ENCODE results near the gene FHOD3.
"Not testable (repeated sequence)": the region's sequence is repeated elsewhere in the genome, so short reads cannot be mapped to it uniquely, and the experiment has no call there.

FHOD3 gene

DNA sequence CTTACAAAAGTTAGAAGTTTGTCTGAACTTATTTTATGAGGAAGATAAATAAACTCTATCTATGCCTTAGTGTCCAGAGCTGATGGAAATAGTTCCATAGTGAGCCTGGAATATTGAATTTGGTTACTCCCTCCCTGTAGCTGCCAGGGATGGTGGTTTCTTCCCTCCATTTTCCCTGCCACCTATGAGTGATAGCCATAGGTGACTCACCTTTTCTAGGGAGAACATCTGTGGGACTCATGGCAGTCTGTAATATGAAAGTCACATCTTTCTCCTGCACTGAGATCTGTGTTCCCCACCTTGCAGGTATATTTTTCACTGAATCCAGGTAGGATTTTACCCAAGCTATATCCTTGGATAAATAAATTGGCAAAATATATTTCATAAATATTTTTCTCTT, 382.5 kb downstream of the FHOD3 start:
- no peak for DNase-seq

DNA sequence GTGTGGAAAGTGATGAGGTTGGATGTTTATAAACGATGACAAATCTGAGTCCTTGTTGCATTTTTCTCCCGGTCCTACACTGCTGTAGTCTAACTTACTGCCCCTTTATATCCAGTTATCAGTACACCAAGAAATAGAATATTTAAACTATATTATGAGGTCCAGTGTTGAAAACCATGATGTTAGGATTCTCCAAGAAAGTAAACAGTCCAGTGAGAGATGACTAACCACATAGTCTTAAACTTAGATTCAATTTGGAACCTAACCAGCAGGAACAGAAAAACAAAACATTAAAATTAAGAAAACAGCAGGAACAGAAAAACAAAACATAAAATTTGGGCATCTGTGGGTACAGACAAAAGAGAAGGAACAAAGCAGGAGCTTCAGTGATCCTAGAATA, 388.1 kb downstream of the FHOD3 start:
- DNase-seq, result no peak

DNA sequence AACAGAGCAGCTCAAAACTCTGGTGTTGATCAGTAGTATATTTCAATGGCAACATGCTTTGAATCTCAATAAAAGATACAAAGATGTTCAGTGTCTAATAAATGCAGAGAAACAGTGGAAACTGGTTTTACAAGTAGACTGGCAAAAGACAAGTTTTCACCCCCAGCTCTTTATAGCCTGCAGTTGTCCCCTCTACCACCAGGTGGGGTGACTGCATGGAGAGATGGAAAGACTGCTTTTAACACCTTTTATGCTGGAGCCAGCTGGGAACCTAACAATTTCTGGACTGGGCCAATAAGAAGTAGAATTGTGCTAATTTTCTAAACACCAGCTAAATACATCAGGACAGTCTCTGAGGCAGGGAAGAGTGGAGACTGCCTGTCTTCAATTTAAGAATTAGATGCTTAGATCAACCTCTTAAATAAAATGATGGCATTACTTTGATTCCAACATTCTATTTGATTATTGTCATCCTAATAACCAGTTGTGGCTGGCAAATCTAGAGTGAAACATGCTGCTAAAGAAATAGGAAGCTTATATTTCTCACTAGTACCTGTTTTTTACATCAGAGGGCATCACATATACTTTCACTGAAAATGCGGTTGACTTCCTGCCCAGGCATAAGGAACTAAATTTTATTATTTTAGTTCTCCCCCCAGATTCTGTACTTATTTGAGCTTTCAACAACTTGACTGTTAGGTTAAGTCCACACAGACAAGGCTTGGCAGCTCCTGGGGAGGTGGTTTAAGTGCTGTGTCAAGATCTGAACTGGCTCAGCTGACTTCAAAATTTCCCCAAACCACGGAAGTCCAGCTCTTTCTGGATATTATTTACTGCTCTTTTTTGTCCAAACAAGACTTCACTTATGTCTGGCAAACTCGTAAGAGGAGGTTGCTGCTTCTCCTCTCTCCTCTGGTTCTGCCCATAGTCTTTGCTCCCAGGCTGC, 390.8 kb downstream of the FHOD3 start:
- DNase-seq, result peak; percentile 74

DNA sequence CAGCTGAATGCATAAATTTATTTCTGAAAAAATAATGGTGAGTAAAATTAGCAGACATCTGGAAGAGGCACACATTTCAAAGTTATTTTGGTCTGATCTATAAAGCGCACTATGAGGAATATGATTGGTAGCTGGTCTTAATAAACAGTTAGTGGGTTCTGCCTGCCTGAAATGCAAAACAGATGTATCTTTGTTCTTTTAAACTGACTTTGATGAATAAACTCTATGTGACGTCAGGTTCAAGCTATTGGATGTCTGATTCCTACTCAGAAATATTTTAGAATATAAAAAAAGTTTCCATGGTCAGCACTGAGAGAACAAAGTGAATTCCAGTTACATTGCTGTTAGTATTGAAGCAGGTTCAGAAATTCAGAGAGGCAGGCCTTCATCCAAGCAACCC, 394.9 kb downstream of the FHOD3 start:
- DNase-seq, result no peak

DNA sequence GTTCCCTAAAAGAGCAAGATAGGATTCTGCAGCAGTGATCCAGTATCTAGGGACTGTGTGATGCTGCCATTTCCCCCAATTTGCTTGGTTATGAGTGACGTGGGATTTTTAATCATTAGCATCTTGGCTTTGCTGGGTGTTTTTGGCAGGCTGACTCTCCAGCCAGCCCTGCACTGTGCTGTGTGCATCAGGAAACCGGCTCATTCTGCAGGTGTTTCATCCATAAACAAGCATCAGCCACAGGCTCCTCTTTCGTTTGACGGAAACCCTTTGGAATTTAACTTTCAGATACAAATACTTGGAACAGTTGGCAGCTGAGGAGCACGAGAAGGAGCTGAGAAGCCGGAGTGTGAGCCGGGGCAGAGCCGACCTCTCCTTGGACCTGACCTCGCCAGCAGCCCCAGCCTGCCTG, 395.4 kb downstream of the FHOD3 start:
- no peak for DNase-seq

DNA sequence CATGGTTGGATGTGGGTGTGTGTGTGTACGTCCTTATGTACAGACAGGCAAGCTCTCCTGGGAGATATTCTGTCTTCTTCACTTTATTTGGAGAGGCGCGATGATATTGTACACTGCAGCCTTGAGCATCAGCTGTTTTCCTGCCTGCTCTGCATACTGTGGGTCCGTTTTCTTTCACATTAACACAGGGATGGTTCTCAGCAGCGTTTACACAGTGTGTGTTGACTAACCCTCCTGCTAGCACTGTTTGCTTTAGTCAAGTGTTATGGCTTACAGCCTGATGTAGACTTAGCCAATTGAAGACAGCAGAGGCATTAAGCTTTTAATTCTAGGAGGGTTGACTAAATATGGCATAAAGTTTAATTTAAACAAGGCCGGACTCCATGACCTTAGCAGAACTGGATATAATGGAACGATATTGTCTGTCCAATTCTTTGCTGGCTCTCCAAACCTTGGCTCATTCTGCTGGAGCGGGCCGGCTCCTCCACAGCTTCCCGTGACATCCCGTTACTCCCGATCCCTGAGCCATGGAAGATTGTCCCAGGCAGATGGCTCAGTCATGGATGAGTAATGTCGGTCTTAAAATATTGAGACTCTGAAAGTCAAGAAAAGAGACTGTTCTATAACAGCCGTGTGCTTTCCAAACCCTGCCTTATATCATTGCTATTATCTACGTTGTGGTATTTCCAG, 396.6 kb downstream of the FHOD3 start:
- DNase-seq, result no peak

DNA sequence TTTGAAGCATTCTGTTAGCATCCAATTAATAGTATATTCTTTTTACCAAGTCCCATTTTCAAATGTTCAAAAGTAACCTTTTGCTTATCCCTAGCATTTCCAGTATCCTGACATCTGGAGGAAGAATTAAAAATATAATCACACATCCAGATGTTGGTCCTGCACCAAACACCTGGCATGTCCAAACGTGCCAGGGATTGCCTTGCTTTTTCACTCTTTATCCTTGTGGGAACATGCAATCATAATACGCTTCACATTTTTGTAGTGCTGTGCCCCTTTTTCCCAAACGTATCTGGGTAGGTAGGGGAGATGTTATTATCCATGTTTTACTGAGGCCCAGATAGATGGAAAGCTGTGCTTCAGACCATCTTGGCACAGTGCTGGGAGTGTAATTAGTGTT, 398.3 kb downstream of the FHOD3 start:
- no peak for DNase-seq

DNA sequence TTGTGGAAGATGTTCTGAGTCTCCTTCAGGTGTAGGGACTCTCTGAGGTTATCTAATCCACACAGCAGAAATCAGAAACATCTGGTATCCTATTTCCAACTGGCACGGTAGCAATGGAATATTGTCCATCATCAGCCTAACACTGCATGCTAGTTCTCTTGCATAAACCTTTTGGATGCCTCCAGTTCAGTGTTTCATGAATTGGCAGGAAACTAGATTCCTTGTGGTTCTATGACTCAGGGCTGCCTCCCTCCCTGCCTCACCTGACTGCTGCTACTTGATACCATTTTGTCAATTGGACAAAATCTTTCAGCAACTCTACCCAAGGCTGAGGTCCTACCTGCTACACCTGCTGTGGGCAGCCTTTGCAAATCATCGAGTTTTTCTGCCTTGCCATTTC, 400.4 kb downstream of the FHOD3 start:
- no peak for DNase-seq

DNA sequence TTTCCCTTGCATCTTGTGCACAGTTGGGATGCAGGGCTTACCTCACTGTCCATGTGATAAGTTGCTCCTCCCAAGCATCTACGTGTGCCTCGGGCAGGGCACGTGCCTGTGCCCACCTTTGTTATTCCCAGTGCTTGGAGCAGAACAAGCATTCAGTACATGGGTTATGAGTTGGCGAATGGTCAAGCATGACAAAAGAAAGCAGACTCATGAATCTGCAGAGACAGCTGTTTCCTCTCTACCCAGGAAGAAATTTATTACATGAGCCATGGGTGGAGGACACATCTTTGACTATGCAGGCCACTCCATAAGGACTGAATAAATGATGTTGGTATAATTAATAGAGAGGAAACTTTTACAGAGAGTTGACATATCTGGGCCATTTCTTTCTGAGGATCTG, 403.4 kb downstream of the FHOD3 start:
- DNase-seq, result no peak

DNA sequence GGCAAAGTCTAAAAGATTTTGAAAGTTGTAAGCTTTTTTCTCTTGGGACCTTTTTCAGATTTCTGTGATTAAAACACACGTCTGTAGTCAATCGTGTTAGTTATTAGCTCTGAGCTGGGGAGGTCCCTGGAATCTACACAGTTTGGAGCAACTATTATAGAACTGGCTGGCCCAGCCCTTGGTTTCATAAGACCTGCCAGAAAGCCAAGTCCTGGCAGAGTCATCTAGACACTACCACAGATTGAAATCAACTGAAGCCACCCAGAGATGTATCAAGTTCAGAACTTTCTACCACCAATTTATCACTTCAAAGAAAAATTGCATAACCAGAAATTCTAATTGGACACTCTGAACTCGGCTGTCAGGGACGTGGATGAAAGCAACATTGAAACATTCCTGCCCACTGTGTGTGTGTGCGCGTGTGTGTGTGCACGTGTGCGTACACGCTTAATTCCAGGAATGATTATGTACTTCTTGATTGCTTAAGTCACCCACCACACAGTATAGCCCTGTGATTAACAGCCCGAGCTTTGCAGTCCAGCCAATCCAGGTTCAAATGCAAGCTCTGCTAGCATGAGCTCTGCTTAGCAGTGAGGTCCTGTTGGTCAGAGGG, 405.0 kb downstream of the FHOD3 start:
- no peak for DNase-seq

DNA sequence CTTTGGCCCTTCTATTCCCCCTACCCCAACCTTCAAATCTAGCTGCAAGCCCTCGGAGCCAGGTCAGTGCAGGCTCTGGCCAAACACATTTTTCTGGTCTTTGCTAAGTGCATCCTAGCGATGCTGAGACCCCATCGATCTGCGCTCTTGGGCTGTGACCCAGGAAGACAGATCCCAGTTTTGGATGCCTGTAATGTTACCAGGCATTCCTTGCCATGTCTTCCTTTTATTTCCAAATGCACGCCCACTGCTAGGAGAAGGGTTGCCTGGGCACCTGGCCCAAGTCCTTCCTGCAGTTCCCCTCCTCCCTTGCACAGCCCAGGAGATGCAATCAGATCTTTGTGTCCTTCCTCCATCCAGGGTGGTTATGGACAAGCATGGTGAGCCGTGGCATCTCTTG, 406.6 kb downstream of the FHOD3 start:
- no peak for DNase-seq

DNA sequence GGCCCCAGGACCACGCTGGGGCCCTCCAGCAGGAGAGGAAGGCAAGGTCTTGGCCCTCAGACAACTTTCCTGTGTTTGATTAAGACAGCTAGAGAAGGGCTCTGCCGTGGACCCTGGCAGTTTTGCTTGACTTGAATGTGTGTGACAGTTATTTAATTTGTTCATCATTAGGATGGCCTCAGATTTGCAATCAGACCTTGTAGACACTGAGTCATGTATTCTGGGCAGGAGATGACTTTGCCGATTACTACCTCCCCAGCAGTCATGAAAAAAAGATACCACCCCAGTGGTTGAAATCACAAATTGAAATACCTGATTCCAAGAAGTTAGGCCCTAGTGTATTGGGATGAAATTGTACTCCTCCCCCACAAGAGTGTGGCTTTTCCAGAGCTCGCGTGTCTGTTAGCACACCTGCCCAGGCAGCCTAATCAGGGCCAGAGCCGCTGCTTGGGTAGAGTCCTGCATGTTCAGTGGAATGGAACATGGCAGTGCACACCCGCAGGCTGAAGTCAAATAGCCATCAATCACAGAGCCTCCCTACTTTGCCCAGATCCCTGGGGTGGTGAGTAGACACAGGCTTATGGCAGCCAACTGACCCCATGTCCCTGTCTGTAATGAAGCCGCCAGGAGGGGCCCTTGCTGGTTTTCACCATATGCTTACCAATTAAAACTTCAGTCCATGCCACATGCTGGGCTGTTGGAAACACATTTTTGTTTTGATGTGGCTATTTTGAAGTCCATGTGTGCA, 408.8 kb downstream of the FHOD3 start:
- no peak for DNase-seq

DNA sequence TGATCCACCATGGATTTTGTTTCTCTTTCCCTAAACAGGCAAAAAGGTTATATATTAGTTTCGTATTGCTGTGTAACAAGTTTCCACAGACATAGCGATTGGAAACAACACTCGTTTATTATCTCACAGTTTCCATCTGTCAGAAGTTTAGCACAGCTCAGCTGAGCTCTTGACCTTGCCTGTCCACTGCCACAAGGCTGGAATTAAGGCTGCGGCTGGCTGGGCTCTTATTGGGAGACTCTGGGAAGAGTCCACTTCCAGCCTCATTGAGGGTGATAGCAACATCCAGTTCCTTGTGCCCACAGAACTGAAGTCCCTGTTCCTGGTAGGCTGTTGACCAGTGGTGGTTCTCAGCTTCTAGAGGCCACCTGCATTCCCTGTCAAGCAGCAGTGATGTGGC, 410.9 kb downstream of the FHOD3 start:
- DNase-seq, result no peak

DNA sequence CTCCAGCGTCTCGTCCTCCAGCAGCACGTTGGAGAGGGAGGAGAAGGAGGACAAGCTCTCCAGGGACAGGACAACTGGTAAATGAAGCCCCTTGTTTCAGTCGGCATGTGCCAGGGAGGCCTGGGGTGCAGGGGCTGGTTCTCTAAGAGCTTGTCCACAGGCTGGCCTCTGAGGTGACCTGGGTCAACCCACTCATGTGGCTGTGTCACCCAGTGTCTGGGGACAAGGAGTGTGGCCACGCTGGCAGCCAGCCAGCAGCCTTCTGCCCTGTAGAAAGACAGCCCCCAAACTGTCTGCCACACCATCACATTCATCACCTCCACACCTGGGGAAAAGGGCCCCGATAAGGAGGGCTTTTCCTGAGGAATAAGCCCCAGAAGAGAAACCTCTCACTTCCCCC, 411.8 kb downstream of the FHOD3 start:
- no peak for DNase-seq

DNA sequence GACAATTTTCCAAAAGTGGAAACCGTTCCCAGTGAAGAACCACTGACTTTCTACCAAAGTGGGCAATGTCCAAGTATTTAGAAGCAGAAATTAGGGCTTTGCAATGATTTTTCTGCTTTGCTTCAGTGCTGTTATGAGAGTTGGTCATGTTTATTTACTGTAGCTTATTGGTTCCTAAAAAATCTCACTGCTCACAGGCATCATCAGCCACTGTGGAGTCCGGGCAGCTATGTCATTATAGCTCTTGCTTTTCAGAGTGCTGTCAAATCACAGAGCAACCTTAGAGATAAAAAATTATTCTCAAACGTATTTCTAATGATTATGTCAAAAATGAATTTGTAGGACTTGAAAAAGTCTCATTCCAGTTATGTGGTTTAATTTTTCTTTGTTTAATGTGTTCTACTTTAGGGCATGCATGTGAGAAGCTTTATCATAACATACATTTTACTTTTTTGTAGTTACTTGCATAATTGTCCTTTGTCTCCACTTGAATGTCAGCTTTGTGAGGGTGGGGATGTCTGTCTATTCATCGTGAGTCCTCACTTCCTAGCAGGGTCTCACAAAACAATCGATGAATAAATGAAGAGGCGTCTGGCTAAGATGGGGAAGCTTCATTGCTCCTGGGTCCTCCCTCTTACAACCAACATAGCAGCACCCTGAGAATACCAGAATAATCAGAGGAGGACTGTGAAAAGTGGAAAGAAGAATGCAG, 413.7 kb downstream of the FHOD3 start:
- DNase-seq, result no peak

DNA sequence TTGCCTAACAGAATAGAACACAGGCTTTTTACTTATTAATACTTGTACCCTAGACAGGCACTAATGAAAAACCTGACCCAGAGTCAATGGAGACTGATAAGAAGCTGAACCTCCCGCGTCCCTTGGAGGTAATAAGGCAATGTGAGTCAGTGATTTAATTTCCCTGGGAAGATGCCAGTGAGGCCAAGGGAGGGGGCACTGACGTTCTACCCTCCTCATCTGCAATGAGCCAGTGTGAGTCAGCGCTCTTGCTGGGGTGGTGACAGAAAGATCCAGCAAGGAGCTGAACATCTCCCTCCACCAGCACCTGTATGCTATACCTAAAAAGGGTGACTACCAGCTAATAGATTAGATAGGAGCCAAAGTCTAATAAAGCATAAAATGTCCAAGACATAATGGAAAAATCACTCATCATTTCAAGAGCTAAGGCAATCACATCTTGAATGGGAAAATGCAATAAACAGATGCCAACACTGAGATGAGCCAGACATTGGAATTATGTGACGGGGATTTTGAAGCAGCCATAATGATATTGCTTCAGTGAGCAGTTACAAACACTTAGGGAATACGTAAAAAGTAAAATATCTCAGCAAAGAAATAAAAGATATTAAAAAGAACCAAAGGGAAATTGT, 414.4 kb downstream of the FHOD3 start:
- DNase-seq, result no peak

DNA sequence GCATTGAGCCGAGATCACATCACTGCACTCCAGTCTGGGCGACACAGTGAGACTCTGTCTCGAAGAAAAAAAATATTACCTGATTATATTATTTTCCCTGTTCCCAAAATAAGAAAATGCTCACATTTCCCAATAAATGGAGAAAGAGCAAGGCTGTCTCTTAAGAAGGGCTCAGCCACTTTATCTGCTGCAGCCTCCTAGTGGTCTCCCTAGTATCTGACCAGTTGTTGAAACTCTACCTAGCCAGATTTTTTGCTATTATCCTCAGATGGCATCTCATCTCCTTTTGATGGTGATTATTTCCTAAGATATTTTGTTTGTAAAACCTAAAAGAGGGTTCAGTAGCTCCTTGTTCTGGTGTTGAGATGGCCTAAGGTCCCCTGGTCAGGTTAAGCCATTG, 417.0 kb downstream of the FHOD3 start:
- no peak for DNase-seq

DNA sequence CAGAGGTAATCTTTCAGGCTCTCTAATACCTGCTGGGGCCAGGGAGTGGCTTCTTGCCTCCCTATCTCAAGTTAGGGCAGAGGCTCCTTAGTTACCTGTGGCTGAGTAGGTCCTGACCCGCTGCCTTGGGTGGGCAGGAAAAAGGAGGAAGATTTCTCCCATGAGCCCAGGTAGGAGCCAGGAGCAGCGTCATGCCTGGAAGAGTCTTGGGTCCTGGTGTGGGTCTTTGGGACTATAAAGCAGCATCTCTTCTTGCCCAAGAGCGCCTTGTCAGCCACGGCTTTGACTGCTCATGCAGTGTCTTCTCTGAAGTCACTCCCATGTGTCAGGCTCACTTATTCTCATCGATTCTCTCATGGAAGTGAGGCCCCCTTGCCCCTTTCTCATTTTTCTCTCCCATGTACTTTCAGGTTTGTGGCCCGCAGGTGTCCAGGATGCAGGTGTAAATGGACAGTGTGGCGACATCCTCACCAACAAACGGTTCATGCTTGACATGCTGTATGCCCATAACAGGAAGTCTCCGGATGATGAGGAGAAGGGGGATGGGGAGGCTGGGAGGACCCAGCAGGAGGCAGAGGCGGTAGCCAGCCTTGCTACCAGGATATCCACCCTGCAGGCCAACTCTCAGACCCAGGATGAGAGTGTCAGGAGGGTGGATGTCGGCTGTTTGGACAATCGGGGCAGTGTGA, 420.1 kb downstream of the FHOD3 start:
- no peak for DNase-seq

DNA sequence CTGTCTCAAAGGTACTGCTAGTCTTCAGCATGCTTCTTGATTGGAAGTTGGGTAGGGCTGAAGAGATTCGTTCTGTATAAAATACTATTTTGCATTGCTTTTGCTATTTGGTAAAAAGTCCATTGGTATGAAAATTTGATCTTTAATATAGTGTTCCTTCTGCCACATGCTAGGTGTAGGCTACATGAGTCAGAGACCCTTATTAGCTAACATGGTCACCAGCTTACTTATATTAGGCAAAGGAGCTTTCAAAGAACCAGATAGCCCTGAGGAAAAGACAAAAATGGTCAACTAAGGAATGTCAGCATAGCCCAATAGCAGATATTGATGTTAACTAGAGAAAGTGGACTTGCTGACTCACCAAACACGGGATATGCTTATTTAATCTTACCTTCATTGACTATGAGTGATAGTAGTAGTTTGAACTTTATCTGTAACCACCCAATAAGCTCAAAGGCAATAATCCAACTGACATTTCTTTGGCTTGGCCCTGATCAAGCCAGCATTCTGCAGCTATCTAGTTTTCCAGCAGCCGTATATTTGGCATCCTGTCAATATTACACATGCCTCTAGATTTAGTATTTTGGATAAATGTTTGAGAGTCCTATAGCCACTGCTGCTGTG, 421.3 kb downstream of the FHOD3 start:
- no peak for DNase-seq

DNA sequence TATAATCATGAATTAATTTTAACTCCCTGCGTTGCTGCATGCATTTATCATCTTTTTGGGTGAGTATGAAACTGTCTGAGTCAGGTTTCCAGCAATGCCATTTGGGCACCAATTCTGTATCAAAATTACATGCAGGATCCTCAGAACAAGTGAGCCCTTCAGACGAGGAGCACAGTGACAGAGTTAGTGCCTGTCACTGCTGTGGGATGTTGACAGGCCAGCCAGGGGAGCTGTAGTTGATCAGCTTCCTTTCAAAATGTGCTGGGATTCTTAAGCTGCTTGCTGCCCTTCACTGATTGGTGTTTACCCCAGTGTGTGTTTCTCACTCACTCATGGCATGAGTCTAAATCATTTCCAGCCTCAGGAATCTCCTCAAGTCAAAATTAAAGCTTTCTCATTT, 422.1 kb downstream of the FHOD3 start:
- DNase-seq, result no peak

DNA sequence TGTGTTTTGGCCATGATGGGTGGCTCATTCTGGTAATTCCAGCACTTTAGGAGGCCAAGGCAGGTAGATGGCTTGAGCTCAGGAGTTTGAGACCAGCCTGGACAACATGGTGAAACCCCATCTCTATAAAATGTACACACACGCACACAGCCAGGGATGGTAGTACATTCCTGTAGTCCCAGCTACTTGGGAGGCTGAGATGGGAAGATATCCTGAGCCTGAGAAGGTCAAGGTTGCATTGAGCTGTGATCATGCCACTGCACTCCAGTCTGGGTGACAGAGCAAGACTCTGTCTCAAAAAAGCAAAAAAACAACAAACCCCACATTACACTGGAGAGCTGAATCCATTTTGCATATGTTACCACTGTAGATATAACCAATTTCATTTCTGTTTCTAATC, 423.8 kb downstream of the FHOD3 start:
- DNase-seq, result not testable (repeated sequence)
